HuH-7.5 (cell line): Measurements from ENCODE around the gene RNF121.
"Not testable (repeated sequence)": the region's sequence is repeated elsewhere in the genome, so short reads cannot be mapped to it uniquely, and the experiment has no call there.

Experiments
- DNase-seq: peaks from one replicate; pipeline ENCODE4 v3.0.0; 2011; ENCODE audit warnings: low spot score

The RNF121 gene

GRCh38 chr11:71928737-71929443 lies at the start of gene RNF121:
RNF121 (plus strand) TSS chr11:71929046; CDS start chr11:71929062, 16 bp downstream.
- peak; percentile 81 for DNase-seq

GRCh38 chr11:71885806-71886205 lies 43.0 kb upstream of the RNF121 start:
- DNase-seq = not testable (repeated sequence)

GRCh38 chr11:71888335-71889010 lies 40.4 kb upstream of the RNF121 start:
- not testable (repeated sequence) for DNase-seq

- not testable (repeated sequence) for DNase-seq
Observed at GRCh38 chr11:71889181-71889872, 39.5 kb upstream of the RNF121 start.

- no peak for DNase-seq
Observed at GRCh38 chr11:71895961-71896360, 32.9 kb upstream of the RNF121 start.

GRCh38 chr11:71901137-71901536 lies 27.7 kb upstream of the RNF121 start:
- DNase-seq = not testable (repeated sequence)

- no peak for DNase-seq
Observed at GRCh38 chr11:71908218-71908617, 20.6 kb upstream of the RNF121 start.

- not testable (repeated sequence) for DNase-seq
Observed at GRCh38 chr11:71910775-71911174, 18.1 kb upstream of the RNF121 start.

GRCh38 chr11:71911321-71911985 lies 17.4 kb upstream of the RNF121 start:
- not testable (repeated sequence) for DNase-seq

- DNase-seq = not testable (repeated sequence)
Observed at GRCh38 chr11:71911986-71912340, 16.9 kb upstream of the RNF121 start.

GRCh38 chr11:71913756-71914526 lies 14.9 kb upstream of the RNF121 start:
- DNase-seq = no peak

- no peak for DNase-seq
Observed at GRCh38 chr11:71914617-71915189, 14.1 kb upstream of the RNF121 start.

GRCh38 chr11:71917646-71918140 lies 11.2 kb upstream of the RNF121 start:
- DNase-seq = no peak

- peak; percentile 58 for DNase-seq
Observed at GRCh38 chr11:71927820-71928736, 768 bp upstream of the RNF121 start, which contains the start of gene XNDC1N. XNDC1N (minus strand) TSS chr11:71928594; CDS start chr11:71923353, 5,241 bp downstream.

- no peak for DNase-seq
Observed at GRCh38 chr11:71929491-71929890, 645 bp downstream of the RNF121 start.

- no peak for DNase-seq
Observed at GRCh38 chr11:71930556-71931244, 1.9 kb downstream of the RNF121 start.

GRCh38 chr11:71931245-71931602 lies 2.4 kb downstream of the RNF121 start:
- DNase-seq = no peak

GRCh38 chr11:71933141-71933933 lies 4.5 kb downstream of the RNF121 start:
- DNase-seq = no peak
